Panc1 (cell line): ENCODE results near the gene COL4A2. TPM values are rescaled to one million over a fixed set of nuclear protein-coding genes. Genes with fewer than 3 reads are reported as not detected.

Source experiments
- ATAC-seq: fragments of 200-7000 bp; cut with Tn5 transposase; 2 replicates; pipeline ENCODE4 v1.9.1; 2020; ENCODE audit warnings: mild to moderate bottlenecking, moderate library complexity
- BruUV-seq: library from RNA; stranded (reverse); fragments of 400-500 nt; replicated peaks from 2 replicates; lab custom pipeline; 2021; lab: Mats Ljungman, UMichigan
- CTCF ChIA-PET: fragments of 300-600 bp; sonication (Branson Sonifier 250); formaldehyde crosslinking; loops from one replicate; lab custom pipeline; 2022; ENCODE audit warnings: antibody characterized with exemption; lab: Charles Lee
- POLR2A ChIA-PET: fragments of 300-600 bp; sonication (Branson Sonifier 250); formaldehyde crosslinking; loops from one replicate; lab custom pipeline; 2022; ENCODE audit warnings: antibody characterized with exemption; lab: Charles Lee
- DNase-seq: peaks from one replicate; pipeline ENCODE4 v3.0.0-alpha.2; 2010; ENCODE audit warnings: low read depth, low spot score
- H3K27ac ChIP-seq: 2 replicates; pipeline ENCODE4 v1.5.1; 2011; ENCODE audit warnings: mild to moderate bottlenecking, low read length, inconsistent platforms
- H3K27me3 ChIP-seq: fragments of 200-500 bp; sonication (Bioruptor generic); 2 replicates; pipeline ENCODE4 v1.6.0; 2014; ENCODE audit warnings: low read length, inconsistent platforms; ENCODE audit not compliant: control insufficient read depth, insufficient read depth
- H3K36me3 ChIP-seq: fragments of 200-500 bp; sonication (Bioruptor generic); 2 replicates; pipeline ENCODE4 v1.5.1; 2014; ENCODE audit warnings: inconsistent platforms, mild to moderate bottlenecking, low read length, moderate library complexity; ENCODE audit not compliant: control insufficient read depth, insufficient read depth
- H3K4me1 ChIP-seq: 2 replicates; pipeline ENCODE4 v1.5.1; 2011; ENCODE audit warnings: inconsistent platforms, mild to moderate bottlenecking, low read length, moderate library complexity; ENCODE audit not compliant: control insufficient read depth, insufficient read depth
- H3K4me3 ChIP-seq, 2 experiments: 2 replicates each; pipeline ENCODE4 v1.5.1; 2011 to 2012; ENCODE audit warnings: low read depth in 2 of 2, low read length in 2 of 2, mild to moderate bottlenecking in 2 of 2, inconsistent platforms in 1 of 2, moderate library complexity in 1 of 2
- H3K9me3 ChIP-seq: fragments of 200-500 bp; sonication (Bioruptor generic); 2 replicates; pipeline ENCODE4 v1.5.1; 2014; ENCODE audit warnings: low read depth, mild to moderate bottlenecking, inconsistent platforms, low read length, moderate library complexity; ENCODE audit not compliant: control insufficient read depth, insufficient read depth
- POLR2AphosphoS5 ChIP-seq: IDR thresholded peaks from 2 replicates; pipeline ENCODE4 v1.6.1; 2012; ENCODE audit warnings: mild to moderate bottlenecking, low read depth, low read length, moderate library complexity
- SIN3A ChIP-seq: IDR thresholded peaks from 2 replicates; pipeline ENCODE4 v1.6.1; 2012; ENCODE audit warnings: low read depth, mild to moderate bottlenecking, low read length, moderate library complexity, borderline replicate concordance; ENCODE audit not compliant: insufficient read depth
- TCF7L2 ChIP-seq: IDR thresholded peaks from 2 replicates; pipeline ENCODE4 v1.6.1; 2011; ENCODE audit warnings: mild to moderate bottlenecking, low read depth, low read length, inconsistent platforms
- in situ Hi-C: cut with HindIII; loops from 2 replicates; pipeline ENCODE4 v1.10.0; 2016; ENCODE audit warnings: low sequenced_read_pairs, low pct_unique_long_range_greater_than_20kb
- intact Hi-C: fragments of 100-400 bp; cut with micrococcal nuclease; formaldehyde crosslinking; loops from one replicate; pipeline ENCODE4 v1.10.0; 2022; ENCODE audit not compliant: unreplicated experiment
- total RNA-seq: library from RNA; stranded (reverse); gene quantifications from one replicate; pipeline ENCODE4 v1.2.1, GENCODE V29; 2021; ENCODE audit not compliant: unreplicated experiment
- TF ChIP-seq, protein P1 (sequence below): fragments of 450-650 bp; IDR thresholded peaks from 2 replicates; pipeline ENCODE4 v1.5.1; 2017; ENCODE audit warnings: mild to moderate bottlenecking
- TF ChIP-seq, protein P2 (sequence below), 2 experiments: IDR thresholded peaks; 2 replicates each; pipeline ENCODE4 v1.6.1; 2011 to 2012; ENCODE audit warnings: low read depth in 2 of 2, control low read depth in 1 of 2, low read length in 1 of 2, mild to moderate bottlenecking in 1 of 2, moderate library complexity in 1 of 2; ENCODE audit not compliant: insufficient read depth in 1 of 2

Gene COL4A2
- total RNA-seq, 1 experiment from 2014 or later = 3.0 TPM

DNA sequence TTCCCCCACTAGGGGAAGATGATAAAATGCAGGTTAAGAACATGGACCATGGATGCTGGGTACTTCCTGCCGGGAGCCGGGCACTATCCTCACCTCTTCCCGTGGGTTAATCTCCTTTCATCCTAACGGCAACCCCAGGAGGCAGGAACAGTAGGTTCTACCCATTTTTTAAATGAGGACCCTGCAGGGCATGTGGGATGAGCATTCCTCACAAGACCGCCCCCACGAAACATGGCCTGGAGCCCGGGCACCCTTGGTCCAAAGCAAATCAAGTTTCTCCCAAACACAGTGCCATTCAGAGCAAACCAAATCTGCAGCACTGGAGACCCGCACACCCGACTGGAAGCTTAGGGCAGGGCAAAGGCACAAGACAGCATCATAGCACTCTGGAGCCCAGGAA is 35.4 kb downstream of the COL4A2 start:
- TF ChIP-seq SIN3A (no peak), POLR2AphosphoS5 (no peak), TCF7L2 (no peak)
- TF ChIP-seq, protein P1, sequence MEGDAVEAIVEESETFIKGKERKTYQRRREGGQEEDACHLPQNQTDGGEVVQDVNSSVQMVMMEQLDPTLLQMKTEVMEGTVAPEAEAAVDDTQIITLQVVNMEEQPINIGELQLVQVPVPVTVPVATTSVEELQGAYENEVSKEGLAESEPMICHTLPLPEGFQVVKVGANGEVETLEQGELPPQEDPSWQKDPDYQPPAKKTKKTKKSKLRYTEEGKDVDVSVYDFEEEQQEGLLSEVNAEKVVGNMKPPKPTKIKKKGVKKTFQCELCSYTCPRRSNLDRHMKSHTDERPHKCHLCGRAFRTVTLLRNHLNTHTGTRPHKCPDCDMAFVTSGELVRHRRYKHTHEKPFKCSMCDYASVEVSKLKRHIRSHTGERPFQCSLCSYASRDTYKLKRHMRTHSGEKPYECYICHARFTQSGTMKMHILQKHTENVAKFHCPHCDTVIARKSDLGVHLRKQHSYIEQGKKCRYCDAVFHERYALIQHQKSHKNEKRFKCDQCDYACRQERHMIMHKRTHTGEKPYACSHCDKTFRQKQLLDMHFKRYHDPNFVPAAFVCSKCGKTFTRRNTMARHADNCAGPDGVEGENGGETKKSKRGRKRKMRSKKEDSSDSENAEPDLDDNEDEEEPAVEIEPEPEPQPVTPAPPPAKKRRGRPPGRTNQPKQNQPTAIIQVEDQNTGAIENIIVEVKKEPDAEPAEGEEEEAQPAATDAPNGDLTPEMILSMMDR = no peak
- TF ChIP-seq, protein P2, sequence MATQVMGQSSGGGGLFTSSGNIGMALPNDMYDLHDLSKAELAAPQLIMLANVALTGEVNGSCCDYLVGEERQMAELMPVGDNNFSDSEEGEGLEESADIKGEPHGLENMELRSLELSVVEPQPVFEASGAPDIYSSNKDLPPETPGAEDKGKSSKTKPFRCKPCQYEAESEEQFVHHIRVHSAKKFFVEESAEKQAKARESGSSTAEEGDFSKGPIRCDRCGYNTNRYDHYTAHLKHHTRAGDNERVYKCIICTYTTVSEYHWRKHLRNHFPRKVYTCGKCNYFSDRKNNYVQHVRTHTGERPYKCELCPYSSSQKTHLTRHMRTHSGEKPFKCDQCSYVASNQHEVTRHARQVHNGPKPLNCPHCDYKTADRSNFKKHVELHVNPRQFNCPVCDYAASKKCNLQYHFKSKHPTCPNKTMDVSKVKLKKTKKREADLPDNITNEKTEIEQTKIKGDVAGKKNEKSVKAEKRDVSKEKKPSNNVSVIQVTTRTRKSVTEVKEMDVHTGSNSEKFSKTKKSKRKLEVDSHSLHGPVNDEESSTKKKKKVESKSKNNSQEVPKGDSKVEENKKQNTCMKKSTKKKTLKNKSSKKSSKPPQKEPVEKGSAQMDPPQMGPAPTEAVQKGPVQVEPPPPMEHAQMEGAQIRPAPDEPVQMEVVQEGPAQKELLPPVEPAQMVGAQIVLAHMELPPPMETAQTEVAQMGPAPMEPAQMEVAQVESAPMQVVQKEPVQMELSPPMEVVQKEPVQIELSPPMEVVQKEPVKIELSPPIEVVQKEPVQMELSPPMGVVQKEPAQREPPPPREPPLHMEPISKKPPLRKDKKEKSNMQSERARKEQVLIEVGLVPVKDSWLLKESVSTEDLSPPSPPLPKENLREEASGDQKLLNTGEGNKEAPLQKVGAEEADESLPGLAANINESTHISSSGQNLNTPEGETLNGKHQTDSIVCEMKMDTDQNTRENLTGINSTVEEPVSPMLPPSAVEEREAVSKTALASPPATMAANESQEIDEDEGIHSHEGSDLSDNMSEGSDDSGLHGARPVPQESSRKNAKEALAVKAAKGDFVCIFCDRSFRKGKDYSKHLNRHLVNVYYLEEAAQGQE (IDR thresholded peaks at IDR 0.05; ENCODE audit: insufficient read depth in 1 of 2, low read depth in 2 of 2, low read length in 1 of 2) = no peak
- H3K27ac ChIP-seq = no peak overlapping the region
- ChIA-PET CTCF (no interaction called here), POLR2A (no interaction called here)
- H3K36me3 ChIP-seq = no peaks in the 10 kb centered on the region
- intact Hi-C loops (no loop called here), in situ Hi-C loops (no loop called here)
- H3K4me3 ChIP-seq = no peak overlapping the region
- no peak for ATAC-seq
- no peaks in the 10 kb centered on the region for H3K4me1 ChIP-seq
- no peaks in the 10 kb centered on the region for H3K9me3 ChIP-seq
- no TSS peak for BruUV-seq
- H3K27me3 ChIP-seq = no peaks in the 10 kb centered on the region
- no peak for DNase-seq

- no TSS peak for BruUV-seq
- in situ Hi-C loops (no loop called here), intact Hi-C loops (no loop called here)
- CTCF ChIA-PET = no interaction called here
- Histone ChIP-seq H3K9me3 (no peaks in the 10 kb centered on the region), H3K4me1 (no peaks in the 10 kb centered on the region), H3K36me3 (no peaks in the 10 kb centered on the region), H3K27me3 (no peaks in the 10 kb centered on the region), H3K27ac (no peak overlapping the region), H3K4me3 (no peak overlapping the region)
- DNase-seq = no peak
- TF ChIP-seq, protein P1 = no peak
- TF ChIP-seq POLR2AphosphoS5 = no peak
- TF ChIP-seq, protein P2 (IDR thresholded peaks at IDR 0.05; ENCODE audit: insufficient read depth in 1 of 2, low read depth in 2 of 2, low read length in 1 of 2) = no peak
- no peak for TF ChIP-seq SIN3A
- no peak for TF ChIP-seq TCF7L2
- ATAC-seq = no peak
- POLR2A ChIA-PET = no interaction called here
Measured at GRCh38 chr13:110343241-110343865, 36.3 kb downstream of the COL4A2 start.
